EH (cell line): Measurements from ENCODE around the gene CXCL16.
"Not testable (repeated sequence)": the region's sequence is repeated elsewhere in the genome, so short reads cannot be mapped to it uniquely, and the experiment has no call there.

Experiments
- DNase-seq: peaks from one replicate; pipeline ENCODE4 v3.0.0-alpha.2; 2015; ENCODE audit warnings: low read depth

The CXCL16 gene

DNA sequence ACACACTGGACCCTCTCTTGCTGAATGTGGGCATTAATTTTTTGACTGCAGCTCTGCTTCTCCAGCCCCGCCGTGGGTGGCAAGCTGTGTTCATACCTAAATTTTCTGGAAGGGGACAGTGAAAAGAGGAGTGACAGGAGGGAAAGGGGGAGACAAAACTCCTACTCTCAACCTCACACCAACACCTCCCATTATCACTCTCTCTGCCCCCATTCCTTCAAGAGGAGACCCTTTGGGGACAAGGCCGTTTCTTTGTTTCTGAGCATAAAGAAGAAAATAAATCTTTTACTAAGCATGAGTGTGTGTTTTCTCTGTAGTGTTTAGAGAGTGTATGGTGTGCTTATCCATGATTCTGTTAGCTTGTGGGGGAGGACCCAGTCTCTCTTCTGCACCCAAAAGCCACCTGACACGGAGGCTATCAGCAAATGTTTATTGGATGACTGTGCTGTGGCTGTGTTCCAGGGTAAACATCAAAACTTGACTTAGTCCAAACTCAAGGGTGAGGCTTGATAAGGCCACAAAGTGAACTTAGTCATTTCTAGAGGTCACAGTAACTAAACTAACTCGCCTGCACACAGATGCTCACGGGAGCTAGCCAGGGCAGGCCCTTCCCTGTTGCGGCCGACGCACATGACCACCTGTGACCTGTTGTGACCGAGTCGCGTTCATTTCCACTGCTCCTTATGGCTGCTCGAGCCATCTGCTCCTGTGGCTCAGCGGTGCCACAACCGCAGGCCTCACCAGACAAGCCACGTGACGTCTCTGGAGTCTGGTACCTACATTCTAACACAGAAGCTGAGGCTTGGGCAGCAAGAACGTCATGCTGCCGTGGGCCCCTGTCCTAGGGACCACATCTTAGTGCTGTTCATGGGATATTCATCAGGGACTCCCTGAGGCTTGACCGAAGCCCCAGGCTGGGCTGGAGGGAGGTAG is 18.3 kb downstream of the CXCL16 start:
- DNase-seq: peak; percentile 43

DNA sequence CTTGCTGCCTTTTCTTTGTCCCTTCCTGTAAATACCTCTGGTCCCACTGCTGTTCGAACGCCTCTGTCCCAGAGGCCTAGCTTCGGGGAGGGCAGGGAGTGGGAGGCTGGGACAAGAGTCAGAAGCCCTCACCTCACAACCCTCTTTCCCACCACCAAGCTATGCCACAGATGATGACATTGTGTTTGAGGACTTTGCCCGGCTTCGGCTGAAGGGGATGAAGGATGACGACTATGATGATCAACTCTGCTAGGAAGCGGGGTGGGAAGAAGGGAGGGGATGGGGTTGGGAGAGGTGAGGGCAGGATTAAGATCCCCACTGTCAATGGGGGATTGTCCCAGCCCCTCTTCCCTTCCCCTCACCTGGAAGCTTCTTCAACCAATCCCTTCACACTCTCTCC is 18.9 kb downstream of the CXCL16 start:
- DNase-seq: no peak

GRCh38 chr17:4719684-4720221 is 20.0 kb downstream of the CXCL16 start:
- DNase-seq: no peak

DNA sequence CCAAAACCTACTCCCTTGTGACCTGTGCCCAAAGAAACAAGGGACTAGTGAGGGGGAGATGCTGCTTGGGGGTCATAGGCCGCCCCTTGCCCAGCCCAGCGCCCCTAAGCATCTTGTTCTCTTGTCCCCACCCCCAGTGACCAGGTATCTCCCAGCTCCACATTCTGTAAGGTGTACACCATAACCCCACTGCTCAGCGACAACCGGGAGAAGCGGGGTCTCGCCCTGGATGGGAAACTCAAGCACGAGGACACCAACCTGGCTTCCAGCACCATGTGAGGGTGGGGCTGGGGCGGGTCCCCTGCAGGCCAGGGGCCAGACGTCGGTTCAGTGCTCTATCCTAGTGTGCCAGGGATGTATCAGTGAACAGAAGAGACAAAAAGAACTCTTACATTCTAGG is 20.6 kb downstream of the CXCL16 start:
- no peak for DNase-seq

- no peak for DNase-seq
Observed at GRCh38 chr17:4718276-4718675, 21.5 kb downstream of the CXCL16 start.

DNA sequence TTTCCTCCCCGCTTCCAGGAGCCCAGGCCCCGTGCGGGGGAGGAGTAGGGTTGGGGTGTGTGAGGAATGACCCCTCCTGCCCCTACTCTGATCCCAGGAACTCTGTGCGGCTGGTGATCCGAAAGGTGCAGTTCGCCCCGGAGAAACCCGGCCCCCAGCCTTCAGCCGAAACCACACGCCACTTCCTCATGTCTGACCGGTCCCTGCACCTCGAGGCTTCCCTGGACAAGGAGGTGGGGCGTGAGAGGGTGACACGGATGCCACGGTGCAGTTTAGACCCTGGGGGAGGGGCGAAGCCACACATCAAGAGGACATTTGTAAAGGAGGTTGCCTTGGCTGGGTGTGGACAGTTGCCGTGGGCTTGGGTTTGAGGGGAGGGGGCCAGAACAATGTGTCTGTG is 21.9 kb downstream of the CXCL16 start:
- no peak for DNase-seq

DNA sequence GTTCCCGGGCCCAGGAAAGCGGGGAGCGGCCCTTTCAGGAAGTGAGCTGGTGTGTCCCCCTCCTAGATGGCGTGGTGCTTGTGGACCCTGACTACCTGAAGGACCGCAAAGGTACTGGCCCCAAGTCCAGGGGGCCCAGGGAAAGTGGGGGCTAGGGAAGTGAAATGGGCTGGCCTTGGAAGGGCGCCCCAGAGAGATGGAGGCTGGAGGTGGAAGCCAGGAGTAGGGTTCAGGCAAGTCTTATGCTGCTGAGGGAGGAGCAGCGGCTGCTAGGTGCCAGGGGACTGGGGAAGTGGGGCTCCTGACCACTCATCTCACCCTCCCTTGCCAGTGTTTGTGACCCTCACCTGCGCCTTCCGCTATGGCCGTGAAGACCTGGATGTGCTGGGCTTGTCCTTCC is 23.6 kb downstream of the CXCL16 start:
- DNase-seq: no peak

DNA sequence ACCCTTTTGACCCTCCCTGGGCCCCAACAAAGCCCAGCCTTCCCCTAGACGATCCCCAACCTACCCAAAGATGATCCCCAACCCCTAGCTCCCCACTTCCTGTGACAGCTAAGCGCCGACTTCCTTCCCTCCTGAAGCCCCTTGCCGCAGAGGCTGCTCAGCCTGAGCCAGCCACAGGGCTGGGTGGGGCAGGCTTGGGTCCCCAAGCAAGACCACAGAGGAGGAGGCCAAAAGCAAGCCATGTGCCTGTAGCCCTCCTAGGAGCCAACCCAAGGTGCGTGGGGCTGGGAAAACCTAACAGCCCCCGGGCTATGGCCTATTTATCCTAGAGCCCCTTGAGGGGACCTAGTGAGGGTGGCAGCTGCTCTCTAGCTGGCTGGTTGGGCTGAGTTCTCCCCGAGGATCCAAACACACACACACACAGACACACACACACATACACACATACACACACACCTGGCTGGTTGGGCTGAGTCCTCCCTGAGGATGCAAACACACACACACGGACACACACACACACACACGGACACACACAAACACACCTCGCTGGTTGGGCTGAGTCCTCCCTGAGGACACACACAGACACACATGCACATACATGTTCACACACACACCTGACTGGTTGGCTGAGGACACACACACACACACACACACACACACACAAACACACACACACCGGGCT is 24.5 kb downstream of the CXCL16 start:
- DNase-seq: no peak

DNA sequence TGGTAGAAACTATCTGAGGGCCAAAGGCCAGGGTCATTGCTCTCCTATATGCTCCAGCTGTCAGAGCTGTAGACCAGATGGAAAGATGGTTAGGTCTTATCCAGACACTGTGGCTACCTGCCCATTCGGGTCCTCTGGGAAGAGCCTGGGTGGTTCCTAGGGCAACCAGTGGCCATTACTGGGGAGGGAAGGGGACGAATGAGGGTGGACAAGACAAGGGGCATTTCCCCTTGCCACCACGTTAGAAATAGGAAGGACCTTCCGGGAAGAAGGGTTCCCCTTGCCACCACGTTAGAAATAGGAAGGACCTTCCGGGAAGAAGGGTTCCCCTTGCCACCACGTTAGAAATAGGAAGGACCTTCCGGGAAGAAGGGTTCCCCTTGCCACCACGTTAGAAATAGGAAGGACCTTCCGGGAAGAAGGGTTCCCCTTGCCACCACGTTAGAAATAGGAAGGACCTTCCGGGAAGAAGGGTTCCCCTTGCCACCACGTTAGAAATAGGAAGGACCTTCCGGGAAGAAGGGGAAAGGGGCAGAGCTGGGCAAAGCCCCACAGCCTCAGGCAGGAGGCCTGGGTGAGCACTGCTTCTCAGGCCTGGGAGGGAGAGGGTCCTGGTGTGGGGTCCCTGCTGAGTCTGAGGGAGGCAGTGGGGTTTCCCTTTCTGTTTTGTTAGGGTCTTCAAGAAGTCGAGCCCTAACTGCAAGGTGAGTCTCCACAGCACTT is 25.2 kb downstream of the CXCL16 start:
- not testable (repeated sequence) for DNase-seq

GRCh38 chr17:4712526-4712925 is 27.2 kb downstream of the CXCL16 start:
- DNase-seq: no peak

DNA sequence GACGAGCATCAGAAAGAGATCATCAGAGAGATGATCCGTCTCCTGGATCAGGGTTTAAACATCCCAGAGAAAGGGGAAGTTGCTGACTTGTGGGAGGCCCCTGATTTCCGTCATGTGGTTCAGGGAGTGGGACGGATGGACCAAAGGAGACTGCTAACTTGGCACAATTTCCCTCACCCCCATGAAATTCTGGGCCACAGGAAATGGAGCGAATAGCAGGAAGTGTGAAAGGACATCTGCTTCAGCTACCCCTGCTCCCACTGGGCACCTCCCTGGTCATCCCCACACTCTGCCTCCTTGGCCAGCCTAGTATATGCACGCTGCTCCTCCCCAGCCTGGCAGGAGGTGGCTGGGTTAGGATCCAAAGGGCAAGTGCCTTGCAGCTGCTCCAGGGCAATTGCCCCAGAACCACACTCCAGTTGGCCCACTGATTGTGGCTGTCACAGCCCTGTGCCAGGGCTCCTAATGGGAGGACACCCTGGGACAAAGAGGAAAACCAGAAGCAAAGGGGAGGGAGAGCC is 28.0 kb downstream of the CXCL16 start:
- no peak for DNase-seq

DNA sequence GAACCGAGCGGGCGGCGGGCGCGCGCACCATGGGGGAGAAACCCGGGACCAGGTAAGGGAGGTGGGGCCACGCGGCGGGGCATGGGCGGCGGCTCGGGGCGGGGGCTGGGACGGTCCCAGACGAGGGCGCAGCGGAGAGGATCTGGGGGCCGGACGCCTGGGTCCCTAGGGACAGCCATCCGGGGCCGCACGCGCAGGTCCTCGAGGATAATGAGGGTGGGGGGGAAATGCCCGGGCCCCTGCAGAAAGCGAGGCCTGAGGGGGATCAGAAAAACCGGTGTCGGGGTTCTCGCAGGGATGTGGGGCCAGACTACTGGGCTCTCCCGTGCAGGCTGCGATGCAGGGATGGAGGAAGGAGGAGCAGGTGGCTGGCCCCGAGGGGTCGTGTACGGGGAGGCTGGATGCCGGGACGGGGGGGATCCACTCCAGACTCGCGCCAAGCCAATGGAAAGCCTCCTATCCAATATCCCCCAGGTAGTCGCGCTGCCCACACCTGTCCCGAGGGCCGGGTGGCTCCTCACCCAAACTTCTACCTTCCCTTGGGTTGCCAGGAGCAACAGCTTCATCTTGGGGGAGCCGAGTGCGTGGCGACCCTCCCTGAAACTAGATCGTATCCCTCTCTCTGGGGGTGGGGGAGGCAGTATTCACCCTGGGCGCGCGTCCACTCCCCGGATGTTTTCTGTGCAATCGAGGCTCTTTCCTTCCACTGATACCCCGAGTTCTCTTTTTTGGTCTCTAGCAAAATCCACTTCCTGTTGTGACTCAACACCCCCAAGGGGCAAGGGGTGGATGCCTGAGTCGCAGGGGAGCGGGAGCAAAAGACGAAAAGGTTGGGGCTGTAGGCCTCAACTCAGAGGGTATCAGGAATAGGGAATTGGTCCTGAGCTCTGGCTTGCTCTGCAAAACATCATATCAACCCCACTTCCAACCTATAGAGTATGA is 28.8 kb downstream of the CXCL16 start:
- DNase-seq: no peak

DNA sequence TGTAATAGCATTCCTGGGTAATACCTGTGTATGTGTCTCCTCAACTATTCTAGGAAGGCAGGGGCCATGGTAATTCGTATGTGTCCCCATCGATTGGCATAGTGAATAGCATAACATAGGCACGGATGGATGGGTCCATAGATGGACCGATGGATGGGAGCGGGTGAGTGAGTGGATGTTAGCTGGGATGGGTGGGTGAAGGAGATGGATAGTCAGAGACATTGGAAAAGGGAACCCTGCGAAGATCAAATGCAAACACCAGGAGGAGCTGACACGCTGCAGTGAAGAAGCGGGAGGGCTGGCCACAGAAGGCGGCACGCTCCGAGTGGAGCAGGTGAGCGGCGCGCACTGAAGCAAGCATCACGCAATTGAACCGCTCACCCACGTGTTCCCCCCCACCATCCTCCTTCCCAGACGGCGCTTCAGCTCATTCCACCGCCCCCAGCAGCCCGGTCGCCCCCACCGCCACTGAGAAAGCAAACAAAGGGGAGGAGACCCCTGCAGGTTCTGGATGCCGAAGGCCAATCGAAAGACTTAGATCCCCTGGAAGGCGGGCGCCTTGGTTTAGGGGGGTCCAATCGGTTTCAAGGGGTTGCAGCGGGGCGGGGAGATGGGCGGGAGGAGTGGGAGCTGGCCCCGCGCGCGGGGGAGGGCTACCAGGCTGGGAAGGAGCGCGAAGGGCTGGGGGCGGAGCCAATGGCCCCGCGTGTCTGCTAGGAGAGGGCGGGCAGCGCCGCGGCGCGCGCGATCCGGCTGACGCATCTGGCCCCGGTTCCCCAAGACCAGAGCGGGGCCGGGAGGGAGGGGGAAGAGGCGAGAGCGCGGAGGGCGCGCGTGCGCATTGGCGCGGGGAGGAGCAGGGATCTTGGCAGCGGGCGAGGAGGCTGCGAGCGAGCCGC is 29.7 kb downstream of the CXCL16 start, which contains the start of gene ARRB2:
ARRB2 (plus strand) TSS at position 839 of the 899 bp plus-strand sequence. CDS start 90 bp downstream, outside the sequence.
- DNase-seq: peak; percentile 98

DNA sequence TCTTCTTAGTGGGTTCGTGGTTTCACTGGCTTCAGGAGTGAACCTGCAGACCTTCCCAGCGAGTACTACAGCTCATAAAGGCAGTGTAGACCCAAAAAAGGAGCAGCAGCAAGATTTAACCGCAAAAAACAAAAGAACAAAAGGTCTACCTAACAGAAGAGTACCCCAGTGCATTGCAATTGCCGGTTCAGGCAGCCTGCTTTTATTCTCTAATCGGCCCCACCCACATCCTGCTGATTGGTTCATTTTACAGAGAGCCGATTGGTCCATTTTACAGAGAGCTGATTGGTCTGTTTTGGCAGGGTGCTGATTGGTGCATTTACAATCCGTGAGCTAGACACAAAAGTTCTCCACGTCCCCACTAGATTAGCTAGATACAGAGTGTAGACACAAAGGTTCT is 31.3 kb downstream of the CXCL16 start:
- DNase-seq: no peak

GRCh38 chr17:4706121-4706520 is 33.6 kb downstream of the CXCL16 start:
- DNase-seq: peak; percentile 53

DNA sequence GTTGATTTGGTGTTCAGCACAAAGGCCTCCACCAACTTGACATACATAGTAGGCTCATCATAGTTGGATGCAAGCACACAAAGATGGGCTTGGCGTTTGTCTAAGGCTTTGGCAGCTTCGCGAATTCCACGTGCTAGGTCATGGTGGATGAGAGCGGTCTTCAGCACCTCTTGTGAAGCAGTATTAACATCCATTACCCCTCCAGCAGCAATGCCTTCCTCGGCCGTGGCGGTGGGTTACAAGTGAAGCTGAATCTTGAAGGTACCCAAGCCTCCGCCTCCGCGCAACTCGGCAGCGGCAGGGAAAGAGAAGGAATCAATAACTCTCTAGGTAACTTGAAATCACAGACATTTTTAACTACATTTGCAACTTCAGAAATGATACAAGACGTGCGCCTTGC is 34.7 kb downstream of the CXCL16 start:
- no peak for DNase-seq

DNA sequence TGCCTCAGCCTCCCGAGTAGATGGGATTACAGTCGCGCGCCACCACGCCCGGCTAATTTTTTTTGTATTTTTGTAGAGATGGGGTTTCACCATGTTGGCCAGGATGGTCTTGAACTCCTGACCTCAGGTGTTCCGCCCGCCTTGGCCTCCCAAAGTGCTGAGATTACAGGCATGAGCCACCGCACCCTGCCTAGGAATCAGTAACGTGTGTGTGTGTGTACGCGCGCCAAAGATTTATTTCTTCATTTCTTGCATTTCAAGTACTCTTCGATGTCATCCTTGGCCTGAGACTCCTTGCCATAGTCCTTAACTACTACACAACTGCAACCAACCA is 35.2 kb downstream of the CXCL16 start:
- not testable (repeated sequence) for DNase-seq

DNA sequence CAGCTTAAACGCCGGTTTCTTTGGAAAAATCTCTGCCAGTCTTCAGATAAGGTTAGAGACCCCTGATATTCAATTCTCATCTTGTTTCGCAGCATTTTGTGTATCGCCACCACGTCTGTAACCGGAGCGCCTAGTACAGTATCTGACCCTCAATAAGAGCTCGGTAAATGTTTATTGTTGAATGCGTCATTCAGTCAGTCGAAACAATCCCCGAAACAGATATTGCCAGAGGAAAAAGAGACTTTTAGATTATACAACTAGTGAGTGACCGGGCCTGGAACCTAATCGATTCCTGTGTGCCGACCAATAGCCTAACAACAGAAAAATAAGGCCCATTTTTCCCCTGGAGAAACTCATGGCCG is 36.4 kb downstream of the CXCL16 start:
- no peak for DNase-seq

DNA sequence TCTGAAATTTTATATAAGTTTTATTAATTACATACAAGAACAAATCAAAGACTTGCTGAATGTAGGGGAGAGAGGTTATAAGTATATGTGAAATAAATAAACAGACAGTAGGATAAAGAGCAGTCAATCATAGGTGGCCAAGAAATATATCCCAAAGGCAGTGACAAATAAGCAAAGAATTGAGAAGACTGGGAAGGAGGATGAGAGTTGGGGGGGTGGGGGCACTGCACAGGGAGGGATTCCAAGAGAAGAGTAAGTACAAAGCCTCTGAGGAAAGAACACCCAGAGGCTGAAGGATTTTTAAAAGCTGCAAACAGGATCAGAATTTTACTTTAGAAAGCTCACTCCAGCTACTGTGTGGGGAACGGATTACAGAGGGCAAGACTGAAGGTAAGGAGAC is 38.6 kb downstream of the CXCL16 start:
- peak; percentile 54 for DNase-seq
